Peyer's patch (tissue), 4 donors: ENCODE measurements around the gene FUT8.

Source experiments
- CTCF ChIP-seq, 6 experiments: fragments of 450-650 bp in 4 of 6; fragments of 200-600 bp in 2 of 6; sonication (generic) in 1 of 6; IDR thresholded peaks; one replicate each; pipeline ENCODE4 v1.5.1; 2017 to 2019; ENCODE audit warnings: antibody characterized with exemption in 6 of 6, mild to moderate bottlenecking in 3 of 6, moderate library complexity in 1 of 6
- POLR2A ChIP-seq, 2 donors: fragments of 450-650 bp; IDR thresholded peaks; one replicate each; pipeline ENCODE4 v1.5.1; 2017; ENCODE audit warnings: antibody characterized with exemption in 2 of 2, mild to moderate bottlenecking in 2 of 2, moderate library complexity in 2 of 2

GRCh38 chr14:65373671-65374039 is 38.9 kb upstream of the FUT8 start:
- TF ChIP-seq CTCF (IDR thresholded peaks at IDR 0.05) (no peak), POLR2A (IDR thresholded peaks at IDR 0.05) (no peak)
